IPS DF 6.9 (cell line): ENCODE results near the gene MCRIP2.

Experiments used
- DNase-seq: peaks from one replicate; pipeline ENCODE4 v3.0.0-alpha.2; 2013; ENCODE audit warnings: low read depth, low spot score
- H3K27ac ChIP-seq: one replicate; pipeline ENCODE4 v1.5.1; 2013; ENCODE audit warnings: low read length, control low read depth
- H3K27me3 ChIP-seq: 2 replicates; pipeline ENCODE4 v1.6.1; 2013; ENCODE audit warnings: mild to moderate bottlenecking, low read length; ENCODE audit not compliant: control insufficient read depth, insufficient read depth
- H3K36me3 ChIP-seq: 2 replicates; pipeline ENCODE4 v1.6.1; 2013; ENCODE audit warnings: low read length; ENCODE audit not compliant: control insufficient read depth, insufficient read depth
- H3K4me1 ChIP-seq: 2 replicates; pipeline ENCODE4 v1.6.1; 2013; ENCODE audit warnings: low read length; ENCODE audit not compliant: control insufficient read depth, insufficient read depth
- H3K4me3 ChIP-seq: 2 replicates; pipeline ENCODE4 v1.5.1; 2013; ENCODE audit warnings: mild to moderate bottlenecking, low read length
- H3K9me3 ChIP-seq: 2 replicates; pipeline ENCODE4 v1.6.1; 2013; ENCODE audit warnings: low read length, inconsistent platforms; ENCODE audit not compliant: control insufficient read depth, insufficient read depth
- WGBS: extraction: QIAGEN DNeasy Blood & Tissue Kit; methylation state at CpG from one replicate; pipeline ENCODE4 v1.1.7; 2013; ENCODE audit warnings: mixed read lengths, missing lambda C conversion rate; ENCODE audit not compliant: insufficient read length, insufficient coverage; 5-methylcytosine and 5-hydroxymethylcytosine counted together

MCRIP2 gene

GRCh38 chr16:662597-662996, 21.0 kb downstream of the MCRIP2 start:
- no peak for DNase-seq
- Histone ChIP-seq H3K4me1 (peaks cover 6% of the 10 kb centered on the region), H3K36me3 (peaks cover 5% of the 10 kb centered on the region; the same call in 1 of the 2 replicates), H3K27ac (no peak overlapping the region), H3K4me3 (no peak overlapping the region), H3K9me3 (no peaks in the 10 kb centered on the region), H3K27me3 (no peaks in the 10 kb centered on the region)
- WGBS = no CpG with 5 or more reads among the region's 21 CpGs

GRCh38 chr16:666572-666971, 24.9 kb downstream of the MCRIP2 start:
- Histone ChIP-seq H3K36me3 (peaks cover 26% of the 10 kb centered on the region), H3K27ac (no peak overlapping the region), H3K27me3 (no peaks in the 10 kb centered on the region), H3K9me3 (no peaks in the 10 kb centered on the region), H3K4me3 (no peak overlapping the region), H3K4me1 (no peaks in the 10 kb centered on the region)
- WGBS = no CpG with 5 or more reads among the region's 13 CpGs
- no peak for DNase-seq

GRCh38 chr16:667113-667779, 25.6 kb downstream of the MCRIP2 start:
- Histone ChIP-seq H3K27ac (no peak overlapping the region), H3K4me3 (no peak overlapping the region), H3K36me3 (peaks cover 32% of the 10 kb centered on the region), H3K27me3 (no peaks in the 10 kb centered on the region), H3K9me3 (no peaks in the 10 kb centered on the region), H3K4me1 (no peaks in the 10 kb centered on the region)
- no peak for DNase-seq
- no CpG with 5 or more reads among the region's 22 CpGs for WGBS

GRCh38 chr16:667780-668518, 26.3 kb downstream of the MCRIP2 start, which contains the start of gene RHOT2:
TSS of gene RHOT2 (plus strand) at chr16:668132. CDS start at chr16:668200, 68 bp downstream.
- no peak for DNase-seq
- peak within 1 kb of the TSS; percentile 97 for H3K4me3 ChIP-seq
- peaks cover 39% of the 10 kb centered on the region for H3K36me3 ChIP-seq
- no CpG with 5 or more reads among the region's 78 CpGs for WGBS
- no peak within 1 kb of the TSS for H3K27ac ChIP-seq
- H3K27me3 ChIP-seq = no peaks in the 10 kb centered on the region
- no peaks in the 10 kb centered on the region for H3K9me3 ChIP-seq
- H3K4me1 ChIP-seq = no peaks in the 10 kb centered on the region

- H3K4me3 ChIP-seq = peak overlapping the region; percentile 97
- H3K4me1 ChIP-seq = no peaks in the 10 kb centered on the region
- DNase-seq = no peak
- no peaks in the 10 kb centered on the region for H3K9me3 ChIP-seq
- H3K27ac ChIP-seq = no peak overlapping the region
- no CpG with 5 or more reads among the region's 50 CpGs for WGBS
- peaks cover 44% of the 10 kb centered on the region for H3K36me3 ChIP-seq
- no peaks in the 10 kb centered on the region for H3K27me3 ChIP-seq
Observed at GRCh38 chr16:668519-669171, 27.0 kb downstream of the MCRIP2 start.

- peaks cover 44% of the 10 kb centered on the region for H3K36me3 ChIP-seq
- H3K4me1 ChIP-seq = no peaks in the 10 kb centered on the region
- no peak overlapping the region for H3K27ac ChIP-seq
- H3K4me3 ChIP-seq = no peak overlapping the region
- no peaks in the 10 kb centered on the region for H3K9me3 ChIP-seq
- no peaks in the 10 kb centered on the region for H3K27me3 ChIP-seq
- no CpG with 5 or more reads among the region's 13 CpGs for WGBS
- DNase-seq = no peak
Observed at GRCh38 chr16:669666-670065, 28.0 kb downstream of the MCRIP2 start.

GRCh38 chr16:670485-671352, 29.1 kb downstream of the MCRIP2 start:
- H3K9me3 ChIP-seq = no peaks in the 10 kb centered on the region
- H3K4me3 ChIP-seq = no peak overlapping the region
- peaks cover 44% of the 10 kb centered on the region for H3K36me3 ChIP-seq
- H3K27ac ChIP-seq = no peak overlapping the region
- no CpG with 5 or more reads among the region's 52 CpGs for WGBS
- no peaks in the 10 kb centered on the region for H3K4me1 ChIP-seq
- no peaks in the 10 kb centered on the region for H3K27me3 ChIP-seq
- DNase-seq = no peak

GRCh38 chr16:671353-672131, 29.9 kb downstream of the MCRIP2 start:
- no peak for DNase-seq
- peaks cover 44% of the 10 kb centered on the region for H3K36me3 ChIP-seq
- no peaks in the 10 kb centered on the region for H3K9me3 ChIP-seq
- H3K4me1 ChIP-seq = no peaks in the 10 kb centered on the region
- no peak overlapping the region for H3K27ac ChIP-seq
- no peaks in the 10 kb centered on the region for H3K27me3 ChIP-seq
- WGBS = no CpG with 5 or more reads among the region's 40 CpGs
- H3K4me3 ChIP-seq = no peak overlapping the region

GRCh38 chr16:672371-672770, 30.7 kb downstream of the MCRIP2 start:
- Histone ChIP-seq H3K27ac (no peak overlapping the region), H3K36me3 (peaks cover 44% of the 10 kb centered on the region), H3K4me1 (peaks cover 3% of the 10 kb centered on the region; the same call in 1 of the 2 replicates), H3K4me3 (no peak overlapping the region), H3K27me3 (no peaks in the 10 kb centered on the region), H3K9me3 (no peaks in the 10 kb centered on the region)
- no CpG with 5 or more reads among the region's 19 CpGs for WGBS
- DNase-seq = no peak
